Motor neuron (in vitro differentiated cells): ENCODE measurements around the gene TBX6. TPM values are rescaled to one million over a fixed set of nuclear protein-coding genes. Genes with fewer than 3 reads are reported as not detected.

Source experiments
- ATAC-seq, 8 experiments: fragments of 200-7000 bp; cut with Tn5 transposase; replicated peaks in 6 of 8; 2 replicates each; pipeline ENCODE4 v1.8.0; 2021; ENCODE audit warnings: mild to moderate bottlenecking in 8 of 8, moderate library complexity in 8 of 8
- H3K27ac ChIP-seq, 2 donors: fragments of 250-450 bp; sonication (Bioruptor Pico); 2 replicates each; pipeline ENCODE4 v1.9.0; 2021; ENCODE audit warnings: antibody characterized with exemption in 2 of 2, mild to moderate bottlenecking in 2 of 2, moderate library complexity in 1 of 2
- H3K4me1 ChIP-seq, 2 donors: fragments of 250-450 bp; sonication (Bioruptor Pico); replicated peaks in 1 of 2; 2 replicates each; pipeline ENCODE4 v1.6.1; 2021; ENCODE audit warnings: antibody characterized with exemption in 2 of 2, mild to moderate bottlenecking in 2 of 2, moderate library complexity in 1 of 2
- H3K4me3 ChIP-seq, 5 donors: fragments of 250-450 bp; sonication (Bioruptor Pico); 2 replicates each; pipeline ENCODE4 v1.9.0; 2021; ENCODE audit warnings: antibody characterized with exemption in 5 of 5, mild to moderate bottlenecking in 5 of 5, moderate library complexity in 4 of 5
- WGBS, 10 experiments: fragments of 450-650 bp; shearing (Covaris generic); methylation state at CpG; one replicate each; pipeline ENCODE4 v1.0.0; 2022; 5-methylcytosine and 5-hydroxymethylcytosine counted together
- in situ Hi-C, 9 experiments: fragments of 400-800 bp; cut with MboI; loops; one replicate each; pipeline ENCODE4 v1.15.0; 2021; ENCODE audit warnings: low sequenced_read_pairs in 9 of 9, low pct_unique_long_range_greater_than_20kb in 2 of 9; ENCODE audit not compliant: unreplicated experiment in 9 of 9
- total RNA-seq, 8 experiments: library from RNA; unstranded; fragments of 300-600 nt; gene quantifications; 2 replicates each; pipeline versions ENCODE4 v1.2.3 to v1.2.4, GENCODE V29; 2022

TBX6 gene
- total RNA-seq, 8 experiments from 2014 or later, result 0.25 to 1.6 (median 0.63) TPM

DNA sequence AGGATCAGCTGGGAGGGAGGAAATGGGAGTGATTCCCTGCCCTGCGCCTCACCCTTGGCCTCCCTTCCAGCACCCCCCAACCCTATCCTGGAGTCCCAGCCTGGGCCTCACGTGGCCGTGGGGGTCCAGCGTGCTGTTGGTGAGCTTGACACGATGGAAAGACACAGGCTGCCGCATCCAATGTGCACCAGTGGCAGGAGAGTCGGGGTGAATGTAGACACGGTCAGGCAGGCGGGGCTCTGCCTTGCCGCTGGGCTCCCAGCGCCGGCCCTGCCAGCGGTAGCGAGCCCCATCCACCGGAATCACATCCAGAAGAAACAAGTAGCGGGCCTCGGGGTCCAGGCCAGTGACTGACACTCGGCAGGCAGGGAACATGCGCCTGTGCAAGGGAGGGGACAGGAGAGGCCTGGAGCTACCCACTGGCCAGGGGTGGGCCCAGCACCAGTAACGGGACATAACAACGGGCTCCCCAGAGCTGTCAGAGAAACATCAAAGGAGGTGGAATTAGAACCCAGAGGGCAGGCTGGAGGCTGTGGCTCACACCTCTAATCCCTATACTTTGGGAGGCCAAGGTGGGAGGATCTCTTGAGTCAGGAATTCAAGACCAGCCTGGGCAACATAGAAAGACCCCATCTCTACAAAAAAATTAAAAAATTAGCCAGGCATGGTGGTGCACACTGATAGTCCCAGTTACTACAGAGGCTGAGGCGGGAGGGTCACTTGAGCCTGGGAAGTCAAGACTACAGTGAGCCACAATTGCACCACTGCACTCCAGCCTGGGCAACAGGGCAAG lies 2.7 kb downstream of the TBX6 start:
- no peak for ATAC-seq
- 67 to 100% (median 78%) methylated on average over 1 to 16 of the region's 22 CpGs; no CpG with 5 or more reads in 6 of the 10 experiments for WGBS, 10 experiments
- in situ Hi-C loops, result loop anchor here in 2 of 9 experiments (25.0 kb wide), 2 partner anchors 323 to 548 kb away; partner anchors contain the start of gene ZNF771 (in 2 of the 2)

DNA sequence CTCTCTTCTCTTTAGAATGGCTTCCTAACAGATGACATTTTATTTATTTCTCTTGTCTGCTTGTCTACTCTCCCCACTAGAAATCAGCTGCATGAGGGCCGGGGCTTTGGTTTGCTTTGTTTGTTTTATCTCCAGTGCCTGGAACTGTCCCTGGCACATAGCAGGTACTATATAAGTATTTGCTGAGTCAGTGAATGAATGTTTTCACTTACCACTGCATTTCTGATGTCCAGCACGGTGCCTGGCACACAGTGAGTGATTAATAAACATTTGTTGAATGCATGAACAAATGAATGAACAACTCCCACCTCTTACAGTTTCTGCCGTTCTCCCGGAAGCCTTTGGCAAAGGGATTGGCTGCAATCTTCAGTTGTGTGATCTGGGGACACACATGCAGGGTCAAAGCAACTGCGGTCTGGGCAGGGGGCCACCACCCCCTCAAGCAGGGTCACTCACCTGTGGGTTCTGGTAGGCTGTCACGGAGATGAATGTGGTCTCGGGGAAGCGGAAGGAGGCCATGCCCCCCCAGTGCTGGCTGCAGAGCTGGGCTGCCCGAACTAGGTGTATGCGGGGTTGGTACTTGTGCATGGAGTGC lies 3.4 kb downstream of the TBX6 start:
- H3K4me1 ChIP-seq, result peaks cover 13 to 14% of the 10 kb centered on the region in 2 donors
- in situ Hi-C loops, result loop anchor here in 2 of 9 experiments (25.0 kb wide), 2 partner anchors 324 to 549 kb away; partner anchors contain the start of gene ZNF771 (in 2 of the 2)
- no peak overlapping the region for H3K27ac ChIP-seq
- WGBS, 10 experiments, result 56 to 100% (median 68%) methylated on average over 1 to 7 of the region's 10 CpGs; no CpG with 5 or more reads in 3 of the 10 experiments
- no peak overlapping the region for H3K4me3 ChIP-seq
- ATAC-seq, result no peak

More for the DNA sequence above, 2.7 kb downstream of the TBX6 start:
- Histone ChIP-seq H3K4me3 (no peak overlapping the region), H3K4me1 (peaks cover 13 to 14% of the 10 kb centered on the region in 2 donors), H3K27ac (no peak overlapping the region)

DNA sequence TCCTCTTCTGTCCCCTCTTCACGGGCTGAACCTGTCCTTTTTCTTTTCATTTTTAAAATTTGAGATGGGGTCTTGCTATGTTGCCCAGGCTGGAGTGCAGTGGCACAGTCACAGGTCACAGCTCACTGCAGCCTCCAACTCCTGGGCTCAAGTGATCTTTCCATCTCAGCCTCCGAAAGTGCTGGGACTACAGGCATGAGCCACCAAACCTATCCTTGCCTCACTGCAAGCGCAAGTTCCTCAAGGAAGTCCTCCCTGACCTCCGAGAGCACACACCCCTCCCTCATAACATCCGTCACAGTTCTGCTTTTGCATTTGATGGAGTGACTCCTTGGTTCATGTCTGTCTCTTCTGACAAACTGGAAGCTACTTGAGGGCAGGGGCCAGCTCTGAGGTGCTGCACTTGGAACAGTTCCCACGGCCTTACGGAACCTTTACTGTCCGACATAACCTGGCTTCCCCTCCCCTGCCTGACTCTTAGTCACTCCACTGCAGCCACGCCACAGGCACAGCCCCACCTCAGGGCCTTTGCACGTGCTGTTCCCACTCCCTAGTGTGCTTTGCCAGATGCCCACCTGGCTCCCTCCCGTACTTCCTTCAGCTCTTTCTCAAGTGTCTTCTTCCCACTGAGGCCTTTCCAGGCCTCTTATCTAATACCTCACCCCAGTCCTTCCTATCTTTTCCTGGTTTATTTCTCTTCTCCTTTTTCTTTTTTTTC lies 4.4 kb downstream of the TBX6 start:
- in situ Hi-C loops, result loop anchor here in 2 of 9 experiments (25.0 kb wide), 2 partner anchors 325 to 550 kb away; partner anchors contain the start of gene ZNF771 (in 2 of the 2)
- no peak for ATAC-seq
- no peak overlapping the region for H3K27ac ChIP-seq
- H3K4me3 ChIP-seq, result no peak overlapping the region
- H3K4me1 ChIP-seq, result peaks cover 7 to 10% of the 10 kb centered on the region in 2 donors
- 69 to 97% (median 88%) methylated on average over 4 to 7 of the region's 11 CpGs for WGBS, 10 experiments

- H3K4me1 ChIP-seq, result peaks cover 4 to 5% of the 10 kb centered on the region in 2 donors
- WGBS, 10 experiments, result 80% methylated on average over 1 of the region's 27 CpGs; no CpG with 5 or more reads in 9 of the 10 experiments
- in situ Hi-C loops, result loop anchor here in 2 of 9 experiments (25.0 kb wide), 2 partner anchors 326 to 551 kb away; partner anchors contain the start of gene ZNF771 (in 2 of the 2)
- no peak overlapping the region for H3K27ac ChIP-seq
- no peak overlapping the region for H3K4me3 ChIP-seq
- peak in 1 of 8 experiments; percentile 3 for ATAC-seq
These were observed 5.2 kb downstream of the TBX6 start for GRCh38 chr16:30086291-30087140.

GRCh38 chr16:30085820-30086219 lies 5.9 kb downstream of the TBX6 start:
- no peak overlapping the region for H3K4me3 ChIP-seq
- ATAC-seq, result no peak
- peaks cover 0 to under 1% of the 10 kb centered on the region in 2 donors for H3K4me1 ChIP-seq
- H3K27ac ChIP-seq, result no peak overlapping the region
- WGBS, 10 experiments, result no CpG with 5 or more reads among the region's 6 CpGs
- in situ Hi-C loops, result loop anchor here in 2 of 9 experiments (25.0 kb wide), 2 partner anchors 326 to 551 kb away; partner anchors contain the start of gene ZNF771 (in 2 of the 2)

- Histone ChIP-seq H3K27ac (no peak overlapping the region), H3K4me3 (no peak overlapping the region), H3K4me1 (no peaks in the 10 kb centered on the region)
- no peak for ATAC-seq
- in situ Hi-C loops, result loop anchor here in 2 of 9 experiments (25.0 kb wide), 2 partner anchors 327 to 552 kb away; partner anchors contain the start of gene ZNF771 (in 2 of the 2)
- WGBS, 10 experiments, result 60 to 100% (median 83%) methylated on average over 1 to 3 of the region's 3 CpGs; no CpG with 5 or more reads in 5 of the 10 experiments
These were observed 6.5 kb downstream of the TBX6 start for GRCh38 chr16:30085247-30085646.

DNA sequence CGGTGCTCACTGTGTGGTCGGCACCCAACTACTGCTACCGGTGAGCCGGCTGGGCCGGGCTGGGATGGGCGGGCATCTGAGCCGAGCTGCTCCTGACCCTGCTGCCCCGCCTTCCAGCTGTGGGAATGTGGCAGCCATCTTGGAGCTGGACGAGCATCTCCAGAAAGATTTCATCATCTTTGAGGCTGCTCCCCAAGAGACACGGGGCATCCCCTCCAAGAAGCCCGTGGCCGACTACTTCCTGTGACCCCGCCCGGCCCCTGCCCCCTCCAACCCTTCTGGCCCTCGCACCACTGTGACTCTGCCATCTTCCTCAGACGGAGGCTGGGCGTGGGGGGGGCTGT lies 6.9 kb downstream of the TBX6 start:
- H3K27ac ChIP-seq, result no peak overlapping the region
- peak in 2 of 8 experiments; percentile 19 to 61 for ATAC-seq
- H3K4me1 ChIP-seq, result no peaks in the 10 kb centered on the region
- WGBS, 10 experiments, result 0 to 80% (median 50%) methylated on average over 2 of the region's 17 CpGs; no CpG with 5 or more reads in 7 of the 10 experiments
- H3K4me3 ChIP-seq, result no peak overlapping the region
- in situ Hi-C loops, result loop anchor here in 2 of 9 experiments (25.0 kb wide), 2 partner anchors 328 to 553 kb away; partner anchors contain the start of gene ZNF771 (in 2 of the 2)

- Histone ChIP-seq H3K4me3 (no peak overlapping the region), H3K4me1 (no peaks in the 10 kb centered on the region), H3K27ac (no peak overlapping the region)
- ATAC-seq, result peak in 3 of 8 experiments; percentile 10 to 24 (median 19)
- WGBS, 10 experiments, result 60 to 100% (median 100%) methylated on average over 1 to 9 of the region's 18 CpGs; no CpG with 5 or more reads in 3 of the 10 experiments
- in situ Hi-C loops, result loop anchor here in 2 of 9 experiments (25.0 kb wide), 2 partner anchors 328 to 553 kb away; partner anchors contain the start of gene ZNF771 (in 2 of the 2)
These were observed 7.5 kb downstream of the TBX6 start for GRCh38 chr16:30084096-30084815.

- no peaks in the 10 kb centered on the region for H3K4me1 ChIP-seq
- in situ Hi-C loops, result loop anchor here in 2 of 9 experiments (25.0 kb wide), 2 partner anchors 329 to 554 kb away; partner anchors contain the start of gene ZNF771 (in 2 of the 2)
- H3K27ac ChIP-seq, result no peak overlapping the region
- WGBS, 10 experiments, result 87 to 100% (median 93%) methylated on average over 5 to 12 of the region's 24 CpGs; no CpG with 5 or more reads in 5 of the 10 experiments
- H3K4me3 ChIP-seq, result no peak overlapping the region
- ATAC-seq, result peak in 4 of 8 experiments; percentile 3 to 16 (median 9)
These were observed 8.3 kb downstream of the TBX6 start for GRCh38 chr16:30083216-30084055.

DNA sequence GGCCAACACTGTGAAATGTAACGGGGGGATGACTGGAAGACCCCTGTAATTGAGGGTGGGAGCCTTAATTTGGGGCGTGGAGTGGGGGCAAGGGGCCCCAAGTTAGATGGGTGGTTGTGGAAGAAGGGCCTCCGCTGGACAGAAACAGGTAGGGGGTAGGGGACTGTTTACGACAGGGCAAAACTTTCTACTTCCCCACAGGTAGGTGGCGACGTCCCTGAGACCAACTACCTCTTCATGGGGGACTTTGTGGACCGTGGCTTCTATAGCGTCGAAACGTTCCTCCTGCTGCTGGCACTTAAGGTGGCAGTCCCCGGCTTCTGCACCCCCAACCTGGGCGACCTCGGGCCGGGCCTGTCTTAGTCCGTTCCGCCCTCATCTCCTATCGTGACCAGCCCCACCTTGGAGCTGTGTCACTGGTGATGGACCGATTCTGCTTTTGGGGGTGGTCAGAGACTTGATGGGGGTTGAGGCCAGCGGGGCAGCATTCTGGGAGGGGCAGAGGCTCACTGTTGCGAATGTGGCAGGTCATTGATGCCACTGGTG lies 9.1 kb downstream of the TBX6 start:
- 80 to 100% (median 98%) methylated on average over 1 to 5 of the region's 20 CpGs; no CpG with 5 or more reads in 4 of the 10 experiments for WGBS, 10 experiments
- no peak overlapping the region for H3K27ac ChIP-seq
- in situ Hi-C loops, result loop anchor here in 2 of 9 experiments (25.0 kb wide), 2 partner anchors 330 to 555 kb away; partner anchors contain the start of gene ZNF771 (in 2 of the 2)
- H3K4me1 ChIP-seq, result no peaks in the 10 kb centered on the region
- no peak overlapping the region for H3K4me3 ChIP-seq
- ATAC-seq, result no peak
